ENCODE measurements around the gene FKBP2. TPM values are rescaled to one million over a fixed set of nuclear protein-coding genes. Genes with fewer than 3 reads are reported as not detected.

Gene FKBP2
- 10 to 100 TPM; 21.9 to 24.8 TPM for total RNA-seq

- ChIA-PET CTCF (interaction anchor here (0.7 to 1.2 kb wide), 7 partner anchors 10 to 64 kb away, joined by 3 to 20 read pairs (median 4); partner anchors contain the start of gene PLCB3), POLR2A (interaction anchor here (0.5 to 0.7 kb wide), 2 partner anchors 8 to 14 kb away, joined by 3 read pairs; no protein-coding TSS in a partner anchor)
- no peaks in the 10 kb centered on the region for H3K27me3 Mint-ChIP-seq
- H3K4me3 Mint-ChIP-seq = peak within 1 kb of the TSS; percentile 88
- H3K36me3 Mint-ChIP-seq (ENCODE audit: low read depth) = peaks cover 20% of the 10 kb centered on the region
- peak; percentile 97 for DNase-seq
- no peaks in the 10 kb centered on the region for H3K9me3 Mint-ChIP-seq
- H3K4me1 Mint-ChIP-seq = peaks cover 59% of the 10 kb centered on the region
- H3K27ac Mint-ChIP-seq = peak within 1 kb of the TSS; percentile 96
Observed at GRCh38 chr11:64240435-64241240, at the start of gene FKBP2. Gene FKBP2 (plus strand): TSS chr11:64241095. CDS start chr11:64242388, 1,293 bp downstream.

- H3K4me3 Mint-ChIP-seq = no peak overlapping the region
- ChIA-PET POLR2A (no interaction called here), CTCF (interaction anchor here (16.2 kb wide), 1 partner anchor 14 kb away, joined by 141 read pairs; the partner anchor contains the start of gene FERMT3)
- H3K9me3 Mint-ChIP-seq = no peaks in the 10 kb centered on the region
- H3K4me1 Mint-ChIP-seq = peaks cover 31% of the 10 kb centered on the region
- H3K27me3 Mint-ChIP-seq = no peaks in the 10 kb centered on the region
- DNase-seq = no peak
- peak overlapping the region; percentile 46 for H3K27ac Mint-ChIP-seq
- H3K36me3 Mint-ChIP-seq (ENCODE audit: low read depth) = peaks cover 59% of the 10 kb centered on the region
Observed at GRCh38 chr11:64192434-64192833, 48.5 kb upstream of the FKBP2 start.

- Mint-ChIP-seq H3K4me3 (no peak overlapping the region), H3K36me3 (ENCODE audit: low read depth) (peaks cover 70% of the 10 kb centered on the region), H3K27ac (peak overlapping the region; percentile 14), H3K4me1 (peaks cover 24% of the 10 kb centered on the region), H3K9me3 (no peaks in the 10 kb centered on the region), H3K27me3 (no peaks in the 10 kb centered on the region)
- DNase-seq = no peak
- CTCF ChIA-PET = interaction anchor here (0.7 to 16.2 kb wide), 7 partner anchors 8 to 104 kb away, joined by 3 to 141 read pairs (median 3); partner anchors contain the start of genes FERMT3 and STIP1
- POLR2A ChIA-PET = no interaction called here
Observed at GRCh38 chr11:64196626-64197025, 44.3 kb upstream of the FKBP2 start.

GRCh38 chr11:64198511-64198910 lies 42.4 kb upstream of the FKBP2 start:
- H3K9me3 Mint-ChIP-seq = no peaks in the 10 kb centered on the region
- DNase-seq = no peak
- H3K27ac Mint-ChIP-seq = peak overlapping the region; percentile 50
- H3K4me1 Mint-ChIP-seq = peaks cover 25% of the 10 kb centered on the region
- CTCF ChIA-PET = interaction anchor here (0.6 to 16.2 kb wide), 2 partner anchors 7 to 13 kb away, joined by 3 to 141 read pairs; partner anchors contain the start of genes FERMT3 and STIP1
- H3K27me3 Mint-ChIP-seq = no peaks in the 10 kb centered on the region
- no peak overlapping the region for H3K4me3 Mint-ChIP-seq
- POLR2A ChIA-PET = no interaction called here
- H3K36me3 Mint-ChIP-seq (ENCODE audit: low read depth) = peaks cover 75% of the 10 kb centered on the region

- Mint-ChIP-seq H3K4me1 (peaks cover 47% of the 10 kb centered on the region), H3K27me3 (no peaks in the 10 kb centered on the region), H3K27ac (no peak overlapping the region), H3K9me3 (no peaks in the 10 kb centered on the region), H3K4me3 (no peak overlapping the region), H3K36me3 (ENCODE audit: low read depth) (peaks cover 66% of the 10 kb centered on the region)
- no peak for DNase-seq
- ChIA-PET POLR2A (no interaction called here), CTCF (interaction anchor here (0.6 to 1.2 kb wide), 2 partner anchors 9 to 116 kb away, joined by 3 to 6 read pairs; partner anchors contain the start of genes PRDX5 and TRMT112)
Observed at GRCh38 chr11:64201543-64201942, 39.4 kb upstream of the FKBP2 start.

GRCh38 chr11:64202992-64203391 lies 37.9 kb upstream of the FKBP2 start:
- POLR2A ChIA-PET = no interaction called here
- Mint-ChIP-seq H3K36me3 (ENCODE audit: low read depth) (peaks cover 69% of the 10 kb centered on the region), H3K9me3 (no peaks in the 10 kb centered on the region), H3K4me3 (no peak overlapping the region), H3K27me3 (no peaks in the 10 kb centered on the region), H3K27ac (no peak overlapping the region), H3K4me1 (peaks cover 40% of the 10 kb centered on the region)
- no peak for DNase-seq
- CTCF ChIA-PET = interaction anchor here (1.5 to 7.5 kb wide), 5 partner anchors 11 to 100 kb away, joined by 4 to 141 read pairs (median 14); partner anchors contain the start of genes ESRRA, PPP1R14B and STIP1

GRCh38 chr11:64203421-64204079 lies 37.3 kb upstream of the FKBP2 start:
- Mint-ChIP-seq H3K27me3 (no peaks in the 10 kb centered on the region), H3K9me3 (no peaks in the 10 kb centered on the region), H3K36me3 (ENCODE audit: low read depth) (peaks cover 67% of the 10 kb centered on the region), H3K27ac (peak overlapping the region; percentile 68), H3K4me3 (no peak overlapping the region), H3K4me1 (peaks cover 43% of the 10 kb centered on the region)
- ChIA-PET CTCF (interaction anchor here (0.9 to 10.1 kb wide), 14 partner anchors 9 to 99 kb away, joined by 4 to 141 read pairs (median 8); partner anchors contain the start of genes DNAJC4, ESRRA, GPR137 and NUDT22), POLR2A (no interaction called here)
- no peak for DNase-seq

- H3K27ac Mint-ChIP-seq = peak overlapping the region; percentile 77
- peaks cover 47% of the 10 kb centered on the region for H3K4me1 Mint-ChIP-seq
- no peak overlapping the region for H3K4me3 Mint-ChIP-seq
- H3K9me3 Mint-ChIP-seq = no peaks in the 10 kb centered on the region
- ChIA-PET CTCF (interaction anchor here (0.6 to 10.1 kb wide), 26 partner anchors 9 to 1465 kb away, joined by 3 to 141 read pairs (median 6); partner anchors contain the start of genes DNAJC4, ESRRA, FKBP2 and GPR137), POLR2A (interaction anchor here (0.5 to 0.8 kb wide), 3 partner anchors 11 to 114 kb away, joined by 3 to 5 read pairs (median 3); partner anchors contain the start of gene TRMT112)
- no peak for DNase-seq
- no peaks in the 10 kb centered on the region for H3K27me3 Mint-ChIP-seq
- peaks cover 69% of the 10 kb centered on the region for H3K36me3 Mint-ChIP-seq (ENCODE audit: low read depth)
Observed at GRCh38 chr11:64204080-64204440, 36.8 kb upstream of the FKBP2 start.

GRCh38 chr11:64204464-64204989 lies 36.4 kb upstream of the FKBP2 start:
- Mint-ChIP-seq H3K27me3 (no peaks in the 10 kb centered on the region), H3K36me3 (ENCODE audit: low read depth) (peaks cover 72% of the 10 kb centered on the region), H3K4me3 (peak overlapping the region; percentile 33), H3K9me3 (no peaks in the 10 kb centered on the region), H3K4me1 (peaks cover 51% of the 10 kb centered on the region), H3K27ac (peak overlapping the region; percentile 77)
- DNase-seq = peak; percentile 86
- POLR2A ChIA-PET = interaction anchor here (0.5 to 1.0 kb wide), 4 partner anchors 11 to 113 kb away, joined by 3 to 5 read pairs (median 4); partner anchors contain the start of gene TRMT112
- CTCF ChIA-PET = interaction anchor here (0.6 to 10.1 kb wide), 27 partner anchors 8 to 1465 kb away, joined by 3 to 141 read pairs (median 6); partner anchors contain the start of genes DNAJC4, ESRRA, FKBP2 and GPR137

- peak; percentile 86 for DNase-seq
- POLR2A ChIA-PET = interaction anchor here (0.9 to 1.2 kb wide), 3 partner anchors 18 to 111 kb away, joined by 3 to 8 read pairs (median 7); partner anchors contain the start of genes PRDX5 and TRMT112
- H3K9me3 Mint-ChIP-seq = no peaks in the 10 kb centered on the region
- peak within 1 kb of the TSS; percentile 89 for H3K4me3 Mint-ChIP-seq
- H3K27me3 Mint-ChIP-seq = no peaks in the 10 kb centered on the region
- peak within 1 kb of the TSS; percentile 94 for H3K27ac Mint-ChIP-seq
- H3K36me3 Mint-ChIP-seq (ENCODE audit: low read depth) = peaks cover 64% of the 10 kb centered on the region
- peaks cover 53% of the 10 kb centered on the region for H3K4me1 Mint-ChIP-seq
- CTCF ChIA-PET = interaction anchor here (0.5 to 10.1 kb wide), 19 partner anchors 9 to 1651 kb away, joined by 3 to 141 read pairs (median 5); partner anchors contain the start of genes DNAJC4, ESRRA, MACROD1 and NUDT22
Observed at GRCh38 chr11:64206457-64207255, 34.2 kb upstream of the FKBP2 start, which contains the start of gene FERMT3. Gene FERMT3 (plus strand): TSS chr11:64206721. CDS start chr11:64207365, 644 bp downstream.
